Stomach (tissue), 4 donors: Measurements from ENCODE around the gene NAV3.

Source experiments
- CTCF ChIP-seq, 7 experiments: fragments of 450-650 bp in 4 of 7; fragments of 200-600 bp in 3 of 7; sonication (generic) in 3 of 7; IDR thresholded peaks; one replicate each; pipeline ENCODE4 v1.5.1; 2016 to 2019; ENCODE audit warnings: antibody characterized with exemption in 7 of 7, control low read depth in 2 of 7, mild to moderate bottlenecking in 1 of 7
- EP300 ChIP-seq: sonication (generic); formaldehyde crosslinking; IDR thresholded peaks from one replicate; pipeline ENCODE4 v1.6.1; 2017; ENCODE audit warnings: antibody characterized with exemption
- POLR2A ChIP-seq, 4 donors: fragments of 450-650 bp; IDR thresholded peaks; one replicate each; pipeline ENCODE4 v1.6.1; 2016; ENCODE audit warnings: antibody characterized with exemption in 4 of 4, control low read depth in 2 of 4, mild to moderate bottlenecking in 1 of 4, moderate library complexity in 1 of 4
- POLR2AphosphoS5 ChIP-seq, 3 donors: sonication (generic); formaldehyde crosslinking; IDR thresholded peaks; one replicate each; pipeline ENCODE4 v1.6.1; 2016; ENCODE audit warnings: antibody characterized with exemption in 3 of 3

- TF ChIP-seq EP300, result no peak
- TF ChIP-seq CTCF (IDR thresholded peaks at IDR 0.05), result no peak
- TF ChIP-seq POLR2AphosphoS5 (IDR thresholded peaks at IDR 0.05), result no peak
- TF ChIP-seq POLR2A (IDR thresholded peaks at IDR 0.05), result no peak
Observed at GRCh38 chr12:77914081-77914488, 83.4 kb downstream of the NAV3 start.
